NCI-H2171 (cell line): Measurements from ENCODE around the gene ZNF846.
A peak's percentile ranks its signal among the peaks of the same experiment; 100 is the strongest.
"Not testable (repeated sequence)": the region's sequence is repeated elsewhere in the genome, so short reads cannot be mapped to it uniquely, and the experiment has no call there.

Experiments
- DNase-seq: peaks from one replicate; lab custom pipeline; 2025; lab: John Stamatoyannopoulos, UW

The ZNF846 gene

GRCh38 chr19:9768175-9769112 lies at the start of gene ZNF846:
ZNF846 (minus strand) TSS chr19:9768738; CDS start chr19:9764950, 3,788 bp downstream.
- peak; percentile 94 for DNase-seq

GRCh38 chr19:9818175-9818733 lies 49.7 kb upstream of the ZNF846 start:
- DNase-seq, result no peak

GRCh38 chr19:9811139-9811538 lies 42.6 kb upstream of the ZNF846 start:
- DNase-seq, result no peak

- DNase-seq, result no peak
These were observed 40.6 kb upstream of the ZNF846 start for GRCh38 chr19:9808855-9809824.

- DNase-seq, result no peak
These were observed 38.3 kb upstream of the ZNF846 start for GRCh38 chr19:9806803-9807202.

- no peak for DNase-seq
These were observed 33.4 kb upstream of the ZNF846 start for GRCh38 chr19:9801976-9802375.

- no peak for DNase-seq
These were observed 30.6 kb upstream of the ZNF846 start for GRCh38 chr19:9799162-9799561.

GRCh38 chr19:9797871-9798270 lies 29.3 kb upstream of the ZNF846 start:
- DNase-seq, result no peak

GRCh38 chr19:9796113-9796773 lies 27.7 kb upstream of the ZNF846 start:
- DNase-seq, result peak; percentile 50

GRCh38 chr19:9793071-9793591 lies 24.6 kb upstream of the ZNF846 start:
- DNase-seq, result no peak

GRCh38 chr19:9792206-9793070 lies 23.9 kb upstream of the ZNF846 start:
- DNase-seq, result peak; percentile 88

- DNase-seq, result peak; percentile 89
These were observed 23.1 kb upstream of the ZNF846 start for GRCh38 chr19:9791552-9792205.

- DNase-seq, result not testable (repeated sequence)
These were observed 22.5 kb upstream of the ZNF846 start for GRCh38 chr19:9791073-9791367.

GRCh38 chr19:9789579-9789978 lies 21.0 kb upstream of the ZNF846 start:
- DNase-seq, result not testable (repeated sequence)

- DNase-seq, result no peak
These were observed 20.5 kb upstream of the ZNF846 start for GRCh38 chr19:9789066-9789465.

GRCh38 chr19:9788604-9789003 lies 20.1 kb upstream of the ZNF846 start:
- DNase-seq, result not testable (repeated sequence)

GRCh38 chr19:9786819-9787218 lies 18.3 kb upstream of the ZNF846 start:
- no peak for DNase-seq

GRCh38 chr19:9786342-9786741 lies 17.8 kb upstream of the ZNF846 start:
- DNase-seq, result no peak

GRCh38 chr19:9785367-9786331 lies 17.1 kb upstream of the ZNF846 start:
- DNase-seq, result peak; percentile 96
